NCI-H1930 (cell line): ENCODE measurements around the gene SEPHS1.
"Not testable (repeated sequence)": the region's sequence is repeated elsewhere in the genome, so short reads cannot be mapped to it uniquely, and the experiment has no call there.

Source experiments
- DNase-seq, 2 experiments: peaks; one replicate each; lab custom pipeline; 2025; lab: John Stamatoyannopoulos, UW

The SEPHS1 gene

DNA sequence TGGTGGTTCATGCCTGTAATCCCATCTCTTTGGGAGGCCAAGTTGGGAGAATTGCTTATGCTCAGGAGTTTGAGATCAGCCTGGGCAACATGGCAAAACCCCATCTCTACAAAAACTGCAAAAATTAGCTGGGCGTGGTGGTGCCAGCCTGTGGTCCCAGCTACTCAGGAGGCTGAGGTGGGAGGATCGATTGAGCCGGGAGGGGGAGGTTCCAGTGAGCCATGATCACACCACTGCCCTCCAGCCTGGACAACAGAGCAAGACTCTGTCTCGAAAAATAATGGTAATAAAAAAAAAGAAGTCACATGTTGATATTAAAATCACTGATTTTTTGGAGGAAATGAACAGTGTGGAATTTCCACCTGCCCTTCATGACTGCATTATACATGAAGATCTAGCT lies 64.0 kb downstream of the SEPHS1 start:
- DNase-seq, result no peak

DNA sequence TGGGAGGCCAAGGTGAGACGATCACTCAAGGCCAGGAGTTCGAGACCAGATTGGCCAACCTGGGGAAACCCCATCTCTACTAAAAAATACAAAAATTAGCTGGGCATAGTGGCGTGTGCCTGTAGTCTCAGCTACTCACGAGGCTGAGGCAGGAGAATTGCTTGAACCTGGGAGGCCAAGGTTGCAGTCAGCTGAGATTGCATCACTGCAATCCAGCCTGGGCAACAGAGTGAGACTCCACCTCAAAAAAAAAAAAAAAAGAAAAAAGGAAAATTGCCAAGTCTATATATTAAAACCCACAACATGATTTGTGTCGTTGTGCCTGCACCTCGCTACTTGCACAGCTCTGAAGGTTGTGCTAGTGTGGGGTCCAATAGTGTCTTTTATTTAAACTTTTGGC lies 65.7 kb downstream of the SEPHS1 start:
- DNase-seq, result not testable (repeated sequence)

DNA sequence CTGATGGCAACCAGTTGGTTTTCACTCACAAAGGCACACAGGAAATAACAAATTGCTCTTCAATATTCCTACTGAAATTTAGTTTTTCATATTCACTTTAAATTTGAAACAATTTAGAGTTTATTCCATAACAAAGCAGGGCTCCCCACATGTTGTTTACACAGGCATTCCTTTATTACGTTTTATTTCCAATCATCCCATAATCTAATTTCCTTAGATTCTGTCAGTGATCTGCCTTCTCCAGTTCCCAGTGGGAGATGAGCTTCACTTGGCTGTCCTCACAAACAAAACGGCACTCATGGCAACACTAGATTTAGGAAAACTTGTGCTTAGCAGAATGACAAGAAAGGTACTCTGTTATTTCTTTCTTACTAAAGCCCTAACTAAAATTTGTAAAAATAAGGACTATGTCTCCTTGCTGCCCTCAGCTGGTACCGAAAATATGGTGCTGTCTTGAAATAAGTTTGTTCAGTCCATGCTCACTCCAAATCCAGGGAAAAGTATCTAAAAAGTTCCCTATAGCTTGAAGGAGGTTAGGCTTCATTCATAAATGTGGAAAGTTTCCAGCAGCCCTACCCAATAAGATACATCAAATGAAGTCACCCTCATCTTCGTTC lies 71.2 kb downstream of the SEPHS1 start:
- DNase-seq, result no peak

DNA sequence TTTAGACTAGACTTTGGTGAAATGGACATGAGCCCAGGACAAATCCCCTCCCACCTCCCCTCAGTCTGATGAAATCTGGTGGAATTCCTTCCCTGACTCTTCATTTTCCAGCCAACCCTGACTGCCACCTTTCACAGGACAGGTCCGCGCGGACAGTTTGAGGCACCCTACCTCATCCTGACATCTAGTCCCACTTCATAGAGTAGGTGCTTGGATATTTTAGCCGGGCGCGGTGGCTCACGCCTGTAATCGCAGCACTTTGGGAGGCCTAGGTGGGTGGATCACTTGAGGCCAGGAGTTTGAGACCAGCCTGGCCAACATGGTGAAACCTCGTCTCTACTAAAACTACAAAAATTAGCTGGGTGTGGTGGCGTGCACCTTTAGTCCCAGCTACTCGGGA lies 71.9 kb downstream of the SEPHS1 start:
- DNase-seq, result not testable (repeated sequence)

DNA sequence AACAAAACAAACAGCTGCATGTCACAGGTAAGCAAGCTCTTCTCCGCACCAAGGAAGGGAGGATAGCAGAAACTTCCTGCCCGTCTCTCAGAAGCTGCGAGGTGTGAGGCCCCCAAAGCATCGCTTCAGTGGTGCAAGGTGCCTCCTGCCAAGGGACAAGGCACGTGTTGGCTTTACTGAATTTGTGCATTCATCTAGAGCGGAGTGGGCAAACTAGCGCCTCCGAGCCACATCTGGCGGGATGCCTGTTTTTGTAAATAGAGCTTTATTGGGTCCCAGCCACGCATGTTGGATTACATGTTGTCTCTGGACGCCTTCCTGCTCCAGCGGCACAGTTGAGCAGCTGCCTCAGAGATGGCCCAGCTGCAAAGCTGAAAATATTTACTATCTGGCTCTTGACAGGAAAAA lies 75.9 kb downstream of the SEPHS1 start:
- DNase-seq, result no peak

DNA sequence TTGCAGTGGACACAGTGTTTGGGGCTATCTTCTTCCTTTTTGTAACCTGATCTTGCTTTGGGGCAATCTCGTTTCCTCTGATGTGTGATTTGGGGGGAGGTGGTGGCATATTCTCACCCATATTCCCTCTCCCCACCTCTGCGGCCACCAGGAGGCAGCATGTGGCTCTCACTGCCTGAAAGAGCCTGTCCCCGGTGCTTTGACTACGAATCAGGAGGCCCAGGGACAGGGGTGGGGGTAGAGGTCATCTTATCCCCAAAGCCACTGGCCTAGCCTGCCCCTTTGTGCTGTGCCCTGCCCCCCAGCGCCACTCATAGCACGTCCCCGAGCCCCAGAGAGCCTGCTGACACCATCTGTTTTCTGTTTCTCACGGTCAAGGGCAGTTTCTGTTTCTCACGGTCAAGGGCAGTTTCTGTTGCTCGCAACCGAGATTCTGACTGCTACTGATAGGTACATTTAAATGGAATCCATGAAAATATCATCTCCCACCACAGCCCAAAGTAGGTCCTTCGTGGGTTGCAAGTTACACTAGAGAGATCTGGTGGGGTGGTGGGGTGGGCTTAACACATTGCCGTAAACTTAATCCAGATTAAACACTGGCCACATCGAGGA lies 76.4 kb downstream of the SEPHS1 start:
- DNase-seq, result no peak

DNA sequence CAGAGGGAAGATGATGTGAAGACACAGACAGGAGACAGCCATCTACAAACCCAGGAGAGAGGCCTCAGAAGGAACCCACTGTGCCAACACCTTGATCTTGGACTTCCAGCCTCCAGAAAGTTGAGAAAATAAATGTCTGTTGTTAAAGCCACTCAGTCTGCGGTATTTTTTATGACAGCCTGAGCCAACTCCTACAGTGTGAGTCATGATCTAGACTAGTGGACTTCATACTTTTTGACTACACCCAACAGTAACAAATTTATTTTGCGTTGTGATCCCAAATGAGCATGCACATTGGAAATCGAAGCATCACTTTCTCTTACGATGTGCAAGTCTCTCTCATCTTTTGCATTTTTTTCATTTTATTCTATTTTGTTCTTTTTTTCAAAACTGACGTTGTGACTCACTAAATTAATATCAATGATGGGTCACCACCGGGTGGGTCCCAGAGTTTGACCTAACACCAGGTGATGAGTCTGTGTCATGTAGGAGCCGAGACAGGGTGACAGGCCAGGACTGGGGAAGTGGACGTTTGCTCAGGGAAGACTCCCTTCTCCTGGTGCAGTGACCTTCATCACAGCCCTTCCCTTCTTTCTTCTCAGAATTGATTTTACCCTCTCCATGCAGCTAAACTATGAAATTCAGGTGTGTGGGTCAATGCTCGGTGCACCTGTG lies 77.1 kb downstream of the SEPHS1 start:
- DNase-seq, result no peak

DNA sequence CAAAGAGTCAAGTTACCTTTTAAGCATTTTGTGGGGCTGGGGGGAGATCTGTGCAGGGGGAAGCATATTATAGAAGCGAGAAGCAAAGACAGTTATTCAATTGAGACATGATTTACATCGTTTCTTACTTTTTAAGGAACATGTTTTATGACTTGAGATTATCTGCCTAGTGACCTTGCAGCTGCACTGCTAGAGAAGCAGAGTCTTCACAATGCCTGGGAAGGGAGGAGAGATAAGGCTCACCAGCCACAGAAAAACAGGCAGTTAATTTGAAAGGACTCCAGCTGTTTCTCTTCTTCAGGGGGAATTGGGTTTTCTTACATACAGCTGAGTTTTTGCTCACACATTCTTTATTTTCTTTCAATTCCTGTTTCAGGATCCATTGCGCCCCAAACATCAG lies 79.3 kb downstream of the SEPHS1 start:
- DNase-seq, result no peak

DNA sequence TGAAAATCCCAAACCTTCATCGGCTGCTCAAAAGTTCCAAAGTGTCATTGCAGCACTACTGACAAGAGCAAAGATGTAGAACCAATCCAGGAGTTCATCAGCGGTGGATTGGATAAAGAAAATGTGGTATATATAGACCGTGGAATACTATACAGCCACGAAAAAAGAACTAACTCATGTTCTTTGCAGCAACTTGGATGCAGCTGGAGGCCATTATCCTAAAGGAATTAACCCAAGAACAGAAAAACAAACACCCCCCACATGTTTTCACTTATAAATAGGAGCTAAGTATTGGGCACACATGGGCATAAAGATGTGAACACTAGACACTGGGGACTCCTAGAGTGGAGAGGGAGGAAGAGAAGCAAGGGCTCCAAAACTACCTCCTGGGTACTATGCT lies 79.8 kb downstream of the SEPHS1 start:
- no peak for DNase-seq
